AG04450 (cell line): ENCODE measurements around the gene FOXA3. TPM values are rescaled to one million over a fixed set of nuclear protein-coding genes. Genes with fewer than 3 reads are reported as not detected.

ENCODE experiments used
- CTCF ChIA-PET: fragments of 300-600, 350-600 bp; formaldehyde crosslinking; extraction: SDS; loops from one replicate; lab custom pipeline; 2022; ENCODE audit warnings: antibody characterized with exemption, inconsistent platforms; lab: Charles Lee
- POLR2A ChIA-PET: fragments of 350-600 bp; formaldehyde crosslinking; extraction: SDS; loops from one replicate; lab custom pipeline; 2021; ENCODE audit warnings: antibody characterized with exemption, inconsistent platforms; lab: Yijun Ruan, JAX
- DNase-seq: peaks from one replicate; pipeline ENCODE4 v3.0.0-alpha.2; 2011; ENCODE audit warnings: low read depth, low spot score
- H3K27ac ChIP-seq: one replicate; pipeline ENCODE4 v1.5.1; 2012; ENCODE audit warnings: low read depth, low read length, control low read depth
- H3K27me3 ChIP-seq: one replicate; pipeline ENCODE4 v1.6.0; 2012; ENCODE audit warnings: low read length; ENCODE audit not compliant: control insufficient read depth, insufficient read depth
- H3K4me3 ChIP-seq: 2 replicates; pipeline ENCODE4 v1.5.1; 2011; ENCODE audit warnings: mild to moderate bottlenecking, low read depth, low read length, control low read depth
- H3K9me3 ChIP-seq: 2 replicates; pipeline ENCODE4 v1.5.1; 2012; ENCODE audit warnings: low read length; ENCODE audit not compliant: control insufficient read depth, insufficient read depth
- polyA plus RNA-seq: library from polyadenylated mRNA; depleted of rRNA; stranded (reverse); fragments of >200 nt; gene quantifications from 2 replicates; pipeline ENCODE4 v1.2.3, GENCODE V29; 2011
- TF ChIP-seq, protein P1 (sequence below): IDR thresholded peaks from 2 replicates; pipeline ENCODE4 v1.5.1; 2011; ENCODE audit warnings: low read depth, low read length, control low read depth, inconsistent platforms

Gene FOXA3
- polyA plus RNA-seq, 1 experiment: not detected

DNA sequence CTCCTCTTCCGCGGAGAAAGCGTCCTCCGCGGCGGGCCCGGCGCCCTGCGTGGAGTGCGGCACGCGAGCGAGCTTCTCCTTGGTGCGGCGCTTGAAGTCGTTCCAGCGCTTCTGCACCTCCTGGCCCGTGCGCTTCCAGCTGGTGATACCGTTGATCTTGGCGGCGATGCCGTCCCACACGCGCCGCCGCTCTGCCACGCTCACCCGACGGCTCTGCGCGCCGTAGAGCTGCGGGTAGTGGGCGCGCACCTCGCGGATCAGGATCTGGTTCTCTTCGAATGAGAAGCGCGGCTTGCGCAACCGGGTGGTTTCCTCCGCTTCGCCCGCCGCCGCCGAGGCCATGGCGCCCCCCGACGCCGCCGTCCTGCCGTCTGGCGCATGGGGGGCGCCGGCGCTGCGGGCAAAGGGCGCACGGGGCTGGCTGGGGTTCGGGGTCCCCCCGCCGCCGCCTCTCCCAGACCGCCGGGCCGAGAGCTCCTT is 37.3 kb downstream of the FOXA3 start:
- H3K4me3 ChIP-seq: peak overlapping the region; percentile 86
- H3K27me3 ChIP-seq: no peaks in the 10 kb centered on the region
- ChIA-PET POLR2A (interaction anchor here (1.2 kb wide), 1 partner anchor 38 kb away, joined by 4 read pairs; no protein-coding TSS in a partner anchor), CTCF (no interaction called here)
- no peaks in the 10 kb centered on the region for H3K9me3 ChIP-seq
- no peak overlapping the region for H3K27ac ChIP-seq
- no peak for DNase-seq
- TF ChIP-seq, protein P1, sequence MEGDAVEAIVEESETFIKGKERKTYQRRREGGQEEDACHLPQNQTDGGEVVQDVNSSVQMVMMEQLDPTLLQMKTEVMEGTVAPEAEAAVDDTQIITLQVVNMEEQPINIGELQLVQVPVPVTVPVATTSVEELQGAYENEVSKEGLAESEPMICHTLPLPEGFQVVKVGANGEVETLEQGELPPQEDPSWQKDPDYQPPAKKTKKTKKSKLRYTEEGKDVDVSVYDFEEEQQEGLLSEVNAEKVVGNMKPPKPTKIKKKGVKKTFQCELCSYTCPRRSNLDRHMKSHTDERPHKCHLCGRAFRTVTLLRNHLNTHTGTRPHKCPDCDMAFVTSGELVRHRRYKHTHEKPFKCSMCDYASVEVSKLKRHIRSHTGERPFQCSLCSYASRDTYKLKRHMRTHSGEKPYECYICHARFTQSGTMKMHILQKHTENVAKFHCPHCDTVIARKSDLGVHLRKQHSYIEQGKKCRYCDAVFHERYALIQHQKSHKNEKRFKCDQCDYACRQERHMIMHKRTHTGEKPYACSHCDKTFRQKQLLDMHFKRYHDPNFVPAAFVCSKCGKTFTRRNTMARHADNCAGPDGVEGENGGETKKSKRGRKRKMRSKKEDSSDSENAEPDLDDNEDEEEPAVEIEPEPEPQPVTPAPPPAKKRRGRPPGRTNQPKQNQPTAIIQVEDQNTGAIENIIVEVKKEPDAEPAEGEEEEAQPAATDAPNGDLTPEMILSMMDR: no peak

DNA sequence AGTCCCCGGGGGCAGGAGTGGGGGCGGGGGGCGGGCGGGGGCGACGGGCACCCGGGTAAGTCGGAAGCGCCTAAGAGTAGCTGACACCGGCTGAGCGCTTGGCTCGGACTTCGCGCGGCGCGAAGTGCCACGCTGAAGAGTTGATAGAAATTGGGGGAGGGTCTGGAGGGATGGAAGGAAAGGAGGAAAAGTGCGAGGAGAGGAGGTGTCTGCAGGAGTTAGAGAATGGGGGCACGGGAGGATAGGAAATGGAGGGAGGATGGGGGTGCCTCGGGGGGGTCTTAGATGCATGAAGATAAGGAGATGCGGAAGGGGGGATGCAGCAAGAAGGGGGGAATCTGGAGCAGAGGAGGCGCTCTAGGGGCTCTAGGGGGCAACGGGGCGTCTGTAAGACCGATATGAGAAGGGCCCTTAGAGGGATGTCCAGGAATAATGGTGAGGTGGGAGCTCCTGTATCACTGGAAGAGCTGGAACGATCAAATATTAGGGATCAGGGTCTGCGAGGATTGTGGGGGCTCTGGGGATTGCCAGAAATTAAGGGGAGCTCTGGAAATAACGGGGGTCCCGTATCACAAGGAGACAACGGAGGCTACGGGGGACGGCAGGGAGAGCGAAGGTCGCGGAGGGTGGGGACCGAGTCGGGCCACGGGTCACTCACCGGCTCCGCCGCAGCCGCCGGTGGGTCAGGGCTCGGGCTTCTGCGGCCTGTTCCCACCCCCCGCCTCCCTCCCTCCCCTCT is 38.0 kb downstream of the FOXA3 start, which contains the start of gene MYPOP:
TSS of gene MYPOP (minus strand) at position 702 of the 739 bp plus-strand sequence. CDS start 840 bp downstream, outside the sequence.
- H3K27me3 ChIP-seq: no peaks in the 10 kb centered on the region
- no peak for DNase-seq
- ChIA-PET CTCF (interaction anchor here (0.6 to 1.6 kb wide), 2 partner anchors 17 to 111 kb away, joined by 3 to 4 read pairs; no protein-coding TSS in a partner anchor), POLR2A (interaction anchor here (0.8 to 1.4 kb wide), 4 partner anchors 16 to 133 kb away, joined by 3 to 8 read pairs (median 5); partner anchors contain the start of genes CCDC61, IRF2BP1 and SIX5)
- H3K27ac ChIP-seq: peak within 1 kb of the TSS; percentile 52
- peak within 1 kb of the TSS; percentile 86 for H3K4me3 ChIP-seq
- no peaks in the 10 kb centered on the region for H3K9me3 ChIP-seq
- TF ChIP-seq, protein P1: no peak

GRCh38 chr19:45902651-45903625 is 38.8 kb downstream of the FOXA3 start:
- TF ChIP-seq, protein P1: no peak
- peak; percentile 93 for DNase-seq
- Histone ChIP-seq H3K27ac (peak overlapping the region; percentile 52), H3K27me3 (no peaks in the 10 kb centered on the region), H3K9me3 (no peaks in the 10 kb centered on the region), H3K4me3 (peak overlapping the region; percentile 86)
- POLR2A ChIA-PET: interaction anchor here (0.8 to 1.4 kb wide), 4 partner anchors 17 to 134 kb away, joined by 3 to 8 read pairs (median 5); partner anchors contain the start of genes CCDC61, IRF2BP1 and SIX5
- CTCF ChIA-PET: interaction anchor here (0.9 to 1.6 kb wide), 3 partner anchors 18 to 114 kb away, joined by 3 read pairs; no protein-coding TSS in a partner anchor

DNA sequence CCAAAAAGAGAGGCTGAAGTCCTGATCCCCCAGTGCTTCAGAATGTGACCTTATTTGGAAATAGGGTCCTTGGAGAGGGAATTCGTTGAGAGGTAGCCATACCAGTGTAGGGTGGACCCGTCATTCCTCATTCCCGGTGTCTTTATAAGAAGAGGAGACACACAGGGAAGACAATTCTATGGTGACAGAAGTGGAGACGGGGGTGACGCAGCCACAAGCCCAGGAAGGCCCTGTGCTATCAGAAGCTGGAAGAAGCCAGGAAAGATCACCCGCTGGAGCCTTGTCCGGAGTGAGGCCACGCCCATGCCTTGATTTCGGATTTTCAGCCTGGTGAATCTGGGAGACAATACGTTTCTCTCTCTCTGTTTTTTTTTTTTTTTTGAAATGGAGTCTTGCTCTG is 40.9 kb downstream of the FOXA3 start:
- POLR2A ChIA-PET: no interaction called here
- no peak for DNase-seq
- Histone ChIP-seq H3K9me3 (no peaks in the 10 kb centered on the region), H3K4me3 (no peak overlapping the region), H3K27ac (no peak overlapping the region), H3K27me3 (no peaks in the 10 kb centered on the region)
- TF ChIP-seq, protein P1: no peak
- CTCF ChIA-PET: no interaction called here
